GM12892 (cell line): Measurements from ENCODE around the gene PDE3B.
"Not testable (repeated sequence)": the region's sequence is repeated elsewhere in the genome, so short reads cannot be mapped to it uniquely, and the experiment has no call there.

Experiments
- DNase-seq: peaks from one replicate; pipeline ENCODE4 v3.0.0; 2011; ENCODE audit not compliant: insufficient read length
- FAIRE-seq: peaks from 2 replicates; lab custom pipeline; 2011; peaks lifted over from hg19 to GRCh38; lab: Jason Lieb, UNC
- POLR2A ChIP-seq: IDR thresholded peaks from 2 replicates; pipeline ENCODE4 v1.6.1; 2011; ENCODE audit warnings: low read depth, low read length, control low read depth
- POLR2AphosphoS5 ChIP-seq: IDR thresholded peaks from 2 replicates; pipeline ENCODE4 v1.6.1; 2011; ENCODE audit warnings: low read depth, low read length, control low read depth
- TAF1 ChIP-seq: IDR thresholded peaks from 2 replicates; pipeline ENCODE4 v1.6.1; 2011; ENCODE audit warnings: low read depth, mild to moderate bottlenecking, control low read depth, low read length, borderline replicate concordance

Gene PDE3B

GRCh38 chr11:14623036-14623435, 20.6 kb upstream of the PDE3B start:
- TF ChIP-seq POLR2A = no peak
- no peak for TF ChIP-seq POLR2AphosphoS5
- no peak for TF ChIP-seq TAF1
- FAIRE-seq = peak; percentile 44
- DNase-seq = no peak

GRCh38 chr11:14625586-14626205, 17.9 kb upstream of the PDE3B start:
- TF ChIP-seq TAF1 (no peak), POLR2AphosphoS5 (no peak), POLR2A (no peak)
- DNase-seq (no peak), FAIRE-seq (peak; percentile 36)

GRCh38 chr11:14626650-14627049, 17.0 kb upstream of the PDE3B start:
- no peak for DNase-seq
- no peak for FAIRE-seq
- TF ChIP-seq POLR2AphosphoS5 = no peak
- TF ChIP-seq TAF1 = no peak
- no peak for TF ChIP-seq POLR2A

- DNase-seq, FAIRE-seq: not testable (repeated sequence)
Measured at GRCh38 chr11:14633506-14634224, 9.9 kb upstream of the PDE3B start.

- DNase-seq (no peak), FAIRE-seq (no peak)
- TF ChIP-seq POLR2A (no peak), TAF1 (no peak), POLR2AphosphoS5 (no peak)
Measured at GRCh38 chr11:14634813-14635212, 8.8 kb upstream of the PDE3B start.

- no peak for TF ChIP-seq TAF1
- TF ChIP-seq POLR2A = no peak
- no peak for TF ChIP-seq POLR2AphosphoS5
- DNase-seq (no peak), FAIRE-seq (no peak)
Measured at GRCh38 chr11:14635546-14635945, 8.1 kb upstream of the PDE3B start.

- FAIRE-seq = peak; percentile 48
- TF ChIP-seq POLR2AphosphoS5 (no peak), POLR2A (no peak), TAF1 (no peak)
- no peak for DNase-seq
Measured at GRCh38 chr11:14636119-14636518, 7.5 kb upstream of the PDE3B start.

GRCh38 chr11:14637868-14638409, 5.7 kb upstream of the PDE3B start:
- no peak for DNase-seq
- TF ChIP-seq POLR2AphosphoS5 = no peak
- no peak for TF ChIP-seq POLR2A
- no peak for TF ChIP-seq TAF1
- FAIRE-seq = peak; percentile 5

GRCh38 chr11:14638561-14638960, 5.0 kb upstream of the PDE3B start:
- FAIRE-seq (no peak), DNase-seq (no peak)
- no peak for TF ChIP-seq POLR2AphosphoS5
- TF ChIP-seq POLR2A = no peak
- TF ChIP-seq TAF1 = no peak

GRCh38 chr11:14641801-14642200, 1.8 kb upstream of the PDE3B start:
- FAIRE-seq (no peak), DNase-seq (no peak)
- TF ChIP-seq TAF1 = no peak
- no peak for TF ChIP-seq POLR2AphosphoS5

GRCh38 chr11:14642453-14642852, 1.2 kb upstream of the PDE3B start:
- no peak for TF ChIP-seq TAF1
- no peak for TF ChIP-seq POLR2A
- TF ChIP-seq POLR2AphosphoS5 = no peak
- no peak for FAIRE-seq
- no peak for DNase-seq

GRCh38 chr11:14642873-14643696, 519 bp upstream of the PDE3B start:
- TF ChIP-seq POLR2A = no peak
- no peak for TF ChIP-seq TAF1
- TF ChIP-seq POLR2AphosphoS5 = no peak
- no peak for DNase-seq
- FAIRE-seq = no peak
